GM18867 (cell line): ENCODE data around the gene ELFN2.
"Not testable (repeated sequence)": the region's sequence is repeated elsewhere in the genome, so short reads cannot be mapped to it uniquely, and the experiment has no call there.

Experiments used
- ATAC-seq: cut with Tn5 transposase; IDR thresholded peaks from one replicate; pipeline ENCODE4 v1.9.1; 2021; ENCODE audit warnings: mild to moderate bottlenecking, moderate library complexity; ENCODE audit not compliant: unreplicated experiment

Gene ELFN2

GRCh38 chr22:37427135-37427710 lies at the start of gene ELFN2:
ELFN2 (minus strand) TSS chr22:37427479; CDS start chr22:37375534, 51,945 bp downstream.
- ATAC-seq = no peak

DNA sequence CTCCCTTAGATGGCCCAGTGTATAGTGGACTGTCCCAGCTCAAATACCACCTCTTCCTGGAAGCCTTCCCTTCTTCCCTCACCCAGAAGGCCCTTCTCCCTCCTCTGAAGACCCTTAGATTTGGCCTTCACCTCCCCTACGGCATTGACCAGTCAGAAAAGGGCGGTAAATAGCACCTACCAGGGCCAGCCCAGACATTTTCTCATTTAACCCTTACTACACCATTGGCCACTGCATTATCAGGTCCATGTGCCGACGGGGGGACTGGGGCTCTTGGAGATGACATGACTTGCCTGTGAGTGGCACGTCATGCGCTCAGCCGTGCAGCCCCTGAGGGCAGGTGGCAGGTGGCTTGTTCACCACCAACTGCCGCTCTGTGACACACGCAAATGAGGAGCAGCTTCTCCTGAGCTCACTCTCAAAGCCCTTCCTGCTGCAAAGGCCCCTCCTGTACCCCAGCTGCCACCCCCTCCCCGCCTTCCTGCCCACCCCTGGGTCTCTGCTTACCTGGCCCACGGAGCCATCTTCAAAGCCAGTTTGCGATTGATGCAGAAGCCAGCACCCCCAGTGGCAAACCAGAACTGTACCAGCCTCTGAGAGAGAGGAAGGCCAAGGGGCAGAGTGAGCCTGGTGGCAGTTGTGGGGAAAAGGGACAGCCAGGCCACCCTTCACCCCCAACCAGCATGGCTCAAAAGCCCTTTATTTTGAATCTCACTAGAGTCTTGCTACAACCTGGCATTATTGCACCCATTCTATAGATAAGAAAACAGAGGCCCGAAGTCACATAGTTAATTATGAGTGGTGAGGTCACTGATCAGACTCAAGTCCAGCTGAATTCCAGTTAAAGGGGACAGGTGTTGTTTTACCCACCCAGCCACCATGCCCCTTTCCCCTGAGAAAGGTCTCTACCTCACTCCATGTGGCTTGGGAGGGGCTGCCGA lies 49.4 kb upstream of the ELFN2 start:
- no peak for ATAC-seq

DNA sequence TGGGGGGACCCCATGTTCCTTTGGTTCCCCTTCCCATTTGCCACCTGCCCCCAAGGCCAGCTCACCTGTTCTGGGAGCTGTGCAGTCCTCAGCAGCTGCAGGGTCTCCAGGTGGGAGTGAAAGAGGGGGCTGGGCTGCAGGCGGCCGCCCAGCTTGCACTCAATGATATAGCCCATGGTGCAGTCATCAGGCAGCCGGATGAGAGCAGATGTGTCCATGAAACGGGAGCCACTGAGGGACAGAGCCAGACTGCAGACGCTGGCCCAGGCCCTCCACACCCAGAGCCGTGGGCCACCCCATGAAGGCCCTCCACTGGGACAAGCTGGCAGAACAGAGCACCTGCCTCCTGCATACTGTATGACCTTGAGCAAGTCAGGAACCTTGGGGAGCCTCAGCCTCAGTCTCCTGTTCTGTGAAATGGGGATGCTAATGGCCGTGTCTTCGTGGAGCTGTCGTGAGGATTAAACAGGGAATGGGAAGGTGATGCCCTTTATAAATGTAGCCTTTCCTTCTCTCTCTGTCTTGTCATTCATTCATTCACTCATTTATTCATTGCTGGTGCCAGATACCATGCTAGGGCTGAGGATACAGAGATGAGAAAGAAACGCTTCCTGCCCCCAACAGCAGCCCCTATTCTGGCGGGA lies 47.3 kb upstream of the ELFN2 start:
- no peak for ATAC-seq

- no peak for ATAC-seq
These were observed 46.2 kb upstream of the ELFN2 start for GRCh38 chr22:37473437-37473946.

GRCh38 chr22:37472418-37473006 lies 45.2 kb upstream of the ELFN2 start:
- ATAC-seq = no peak

DNA sequence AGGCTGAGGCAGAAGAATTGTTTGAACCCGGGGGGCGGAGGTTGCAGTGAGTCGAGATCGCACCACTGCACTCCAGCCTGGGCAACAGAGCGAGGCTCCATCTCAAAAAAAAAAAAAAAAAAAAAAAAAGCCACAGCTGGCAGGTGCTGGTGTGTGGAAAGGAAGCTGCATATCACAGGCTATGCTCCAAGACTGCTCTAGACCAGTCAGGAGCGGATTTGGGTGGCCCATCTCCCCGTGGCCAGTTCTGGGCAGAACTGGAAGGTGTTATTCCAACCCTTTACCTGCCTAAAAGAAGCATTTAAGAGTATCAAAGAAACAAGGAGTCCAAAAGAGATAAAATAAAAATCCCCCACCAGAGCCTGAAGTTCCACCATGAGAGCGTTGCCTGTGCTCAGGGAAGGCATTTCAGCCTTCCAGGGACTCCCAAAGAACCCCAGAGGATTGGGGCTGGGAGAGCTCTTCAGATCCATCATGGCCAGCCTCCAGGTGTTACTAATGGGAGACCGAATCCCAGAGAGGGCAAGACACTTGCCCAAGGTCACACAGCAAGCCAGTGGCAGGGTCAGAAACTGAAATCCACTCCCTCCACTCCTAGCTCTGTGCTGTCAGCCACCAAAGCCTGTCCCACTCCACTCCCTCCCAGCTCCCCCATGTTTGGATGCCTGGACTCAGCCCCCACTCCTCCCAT lies 44.6 kb upstream of the ELFN2 start:
- ATAC-seq = no peak

- no peak for ATAC-seq
These were observed 42.8 kb upstream of the ELFN2 start for GRCh38 chr22:37470087-37470445.

- ATAC-seq = no peak
These were observed 42.3 kb upstream of the ELFN2 start for GRCh38 chr22:37469416-37470086.

GRCh38 chr22:37468201-37468695 lies 41.0 kb upstream of the ELFN2 start:
- not testable (repeated sequence) for ATAC-seq

DNA sequence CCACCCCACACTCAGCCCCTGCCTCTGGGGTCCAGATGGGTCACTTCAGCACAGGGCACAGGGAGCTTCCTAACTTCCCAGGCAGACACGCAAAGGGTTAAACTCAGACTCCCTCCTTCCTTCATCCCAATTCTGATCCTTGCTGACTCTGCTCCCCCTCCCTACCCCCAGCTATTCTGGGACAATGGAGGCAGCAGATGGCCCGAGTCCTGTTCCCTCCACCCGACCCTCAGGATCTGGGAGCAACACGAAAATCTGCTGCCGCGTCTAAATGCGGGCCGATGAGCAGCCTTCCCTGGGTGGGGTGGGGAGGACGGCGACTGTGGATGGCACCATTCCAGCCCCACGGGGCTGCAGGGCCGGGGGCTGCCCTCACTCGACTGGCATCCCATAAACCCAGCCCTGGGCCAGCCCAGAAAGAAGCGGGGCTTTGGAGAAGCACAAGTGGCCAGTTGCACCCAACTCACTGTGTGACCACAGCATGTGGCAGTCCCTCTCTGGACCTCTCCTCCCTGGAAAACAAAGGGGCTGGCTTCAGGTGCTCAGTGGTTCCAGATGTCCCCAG lies 40.2 kb upstream of the ELFN2 start:
- ATAC-seq = no peak

GRCh38 chr22:37464181-37464580 lies 36.9 kb upstream of the ELFN2 start:
- ATAC-seq = no peak

- ATAC-seq = no peak
These were observed 35.7 kb upstream of the ELFN2 start for GRCh38 chr22:37462983-37463382.

- ATAC-seq = no peak
These were observed 35.2 kb upstream of the ELFN2 start for GRCh38 chr22:37462436-37462835.

- no peak for ATAC-seq
These were observed 34.7 kb upstream of the ELFN2 start for GRCh38 chr22:37461961-37462360.

GRCh38 chr22:37460684-37461083 lies 33.4 kb upstream of the ELFN2 start:
- no peak for ATAC-seq

DNA sequence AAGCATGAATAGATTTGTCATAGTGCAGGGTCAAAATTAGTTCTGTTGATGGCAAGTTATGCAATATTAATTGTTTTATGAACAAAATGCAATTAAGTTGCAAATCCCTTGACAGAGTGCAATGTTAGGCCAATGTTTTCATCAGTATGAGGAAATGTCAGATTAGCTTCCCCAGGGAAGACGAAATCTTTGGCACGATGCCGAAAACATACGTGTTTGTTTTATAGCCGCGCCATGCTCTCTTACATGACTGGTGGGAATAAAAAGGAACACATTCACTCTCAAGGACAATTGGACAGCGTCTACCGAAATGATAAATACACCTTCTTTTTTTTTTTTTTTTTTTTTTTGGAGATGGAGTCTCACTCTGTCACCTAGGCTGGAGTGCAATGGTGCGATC lies 31.9 kb upstream of the ELFN2 start:
- no peak for ATAC-seq

- no peak for ATAC-seq
These were observed 30.0 kb upstream of the ELFN2 start for GRCh38 chr22:37457093-37457893.

DNA sequence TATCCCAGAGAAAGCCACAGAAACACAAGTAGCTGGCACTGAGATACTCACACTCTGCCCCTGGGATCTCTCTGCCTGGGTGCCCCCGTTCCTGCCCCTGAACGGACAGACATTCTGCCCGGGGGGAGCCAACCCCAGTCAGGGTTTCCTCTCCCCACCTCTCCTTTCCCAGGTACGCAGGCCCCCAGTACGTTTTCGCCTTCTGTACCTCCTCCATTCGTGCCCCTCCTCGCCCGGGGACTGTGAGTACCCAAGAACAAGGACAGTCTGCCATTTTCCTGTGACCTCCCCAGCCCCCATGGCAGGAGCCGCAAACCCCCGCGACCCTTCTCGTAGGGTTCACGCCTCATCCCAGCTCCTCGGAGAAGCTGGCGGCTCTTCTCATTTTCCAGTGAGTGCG lies 29.1 kb upstream of the ELFN2 start:
- no peak for ATAC-seq

GRCh38 chr22:37455896-37456295 lies 28.6 kb upstream of the ELFN2 start:
- ATAC-seq = no peak
